ENCODE results near the gene JAG2.

JAG2 gene

GRCh38 chr14:105139831-105140239 is 28.7 kb downstream of the JAG2 start:
- no peak for DNase-seq (ENCODE audit: low read depth, low spot score)

GRCh38 chr14:105139212-105139825 is 29.3 kb downstream of the JAG2 start:
- no peak for DNase-seq (ENCODE audit: low read depth, low spot score)

GRCh38 chr14:105138551-105139111 is 29.9 kb downstream of the JAG2 start:
- DNase-seq (ENCODE audit: low read depth, low spot score) = no peak

GRCh38 chr14:105138021-105138541 is 30.5 kb downstream of the JAG2 start:
- no peak for DNase-seq (ENCODE audit: low read depth, low spot score)

- DNase-seq (ENCODE audit: low read depth, low spot score) = no peak
These were observed 31.0 kb downstream of the JAG2 start for GRCh38 chr14:105137481-105138020.

GRCh38 chr14:105136401-105137322 is 31.9 kb downstream of the JAG2 start:
- DNase-seq (ENCODE audit: low read depth, low spot score) = no peak

GRCh38 chr14:105135700-105136395 is 32.7 kb downstream of the JAG2 start:
- no peak for DNase-seq (ENCODE audit: low read depth, low spot score)

GRCh38 chr14:105132921-105133654 is 35.5 kb downstream of the JAG2 start:
- no peak for DNase-seq (ENCODE audit: low read depth, low spot score)

GRCh38 chr14:105131241-105131640 is 37.3 kb downstream of the JAG2 start:
- DNase-seq (ENCODE audit: low read depth, low spot score) = no peak

- no peak for DNase-seq (ENCODE audit: low read depth, low spot score)
These were observed 40.5 kb downstream of the JAG2 start for GRCh38 chr14:105128059-105128458.

- no peak for DNase-seq (ENCODE audit: low read depth, low spot score)
These were observed 41.6 kb downstream of the JAG2 start for GRCh38 chr14:105126981-105127329.

GRCh38 chr14:105126126-105126980 is 42.2 kb downstream of the JAG2 start:
- no peak for DNase-seq (ENCODE audit: low read depth, low spot score)

- no peak for DNase-seq (ENCODE audit: low read depth, low spot score)
These were observed 43.8 kb downstream of the JAG2 start for GRCh38 chr14:105124823-105125222.

- no peak for DNase-seq (ENCODE audit: low read depth, low spot score)
These were observed 44.4 kb downstream of the JAG2 start for GRCh38 chr14:105123981-105124765.

- DNase-seq (ENCODE audit: low read depth, low spot score) = no peak
These were observed 45.4 kb downstream of the JAG2 start for GRCh38 chr14:105123064-105123665.

- no peak for DNase-seq (ENCODE audit: low read depth, low spot score)
These were observed 48.5 kb downstream of the JAG2 start for GRCh38 chr14:105120056-105120455.

- DNase-seq (ENCODE audit: low read depth, low spot score) = no peak
These were observed 49.1 kb downstream of the JAG2 start for GRCh38 chr14:105119408-105120025.
